RWPE1 (cell line): ENCODE results near the gene ADAD2.

Source experiments
- CTCF ChIA-PET: fragments of 350-600 bp; sonication (Branson Sonifier 250); formaldehyde crosslinking; extraction: SDS; loops from one replicate; lab custom pipeline; 2021; lab: Yijun Ruan, JAX
- POLR2A ChIA-PET: fragments of 400-600 bp; formaldehyde crosslinking; extraction: SDS; loops from one replicate; lab custom pipeline; 2020; ENCODE audit warnings: antibody characterized with exemption; ENCODE audit not compliant: low non-redundant PET; lab: Yijun Ruan, JAX
- DNase-seq: peaks from one replicate; pipeline ENCODE4 v3.0.0; 2012; ENCODE audit warnings: low spot score
- H3K27ac ChIP-seq: fragments of 450-650 bp; 2 replicates; pipeline ENCODE4 v1.5.1; 2017
- TF ChIP-seq, protein P1 (sequence below): fragments of 450-650 bp; conservative IDR thresholded peaks from 2 replicates; pipeline ENCODE4 v1.5.1; 2017; ENCODE audit warnings: low read depth, mild to moderate bottlenecking

ADAD2 gene

DNA sequence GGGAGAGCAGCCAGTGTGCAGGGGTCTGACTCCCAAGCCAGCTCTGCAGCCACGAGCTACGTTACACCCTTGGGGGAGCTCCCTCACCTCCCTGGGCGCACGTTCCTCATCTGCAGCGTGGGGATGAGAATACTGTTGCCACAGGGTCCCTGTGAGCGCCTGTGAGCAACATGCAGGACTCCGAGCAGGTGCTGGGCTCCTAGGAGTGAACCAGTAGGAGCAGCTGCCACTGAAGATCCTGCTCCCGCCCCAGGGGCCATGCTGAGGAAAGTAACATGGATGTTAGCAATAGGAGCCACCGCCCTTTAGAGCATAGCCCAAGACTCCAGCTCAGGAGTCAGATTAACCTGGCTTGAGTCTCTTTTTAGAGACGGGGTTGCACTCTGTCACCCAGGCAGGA lies 29.9 kb upstream of the ADAD2 start:
- TF ChIP-seq, protein P1, sequence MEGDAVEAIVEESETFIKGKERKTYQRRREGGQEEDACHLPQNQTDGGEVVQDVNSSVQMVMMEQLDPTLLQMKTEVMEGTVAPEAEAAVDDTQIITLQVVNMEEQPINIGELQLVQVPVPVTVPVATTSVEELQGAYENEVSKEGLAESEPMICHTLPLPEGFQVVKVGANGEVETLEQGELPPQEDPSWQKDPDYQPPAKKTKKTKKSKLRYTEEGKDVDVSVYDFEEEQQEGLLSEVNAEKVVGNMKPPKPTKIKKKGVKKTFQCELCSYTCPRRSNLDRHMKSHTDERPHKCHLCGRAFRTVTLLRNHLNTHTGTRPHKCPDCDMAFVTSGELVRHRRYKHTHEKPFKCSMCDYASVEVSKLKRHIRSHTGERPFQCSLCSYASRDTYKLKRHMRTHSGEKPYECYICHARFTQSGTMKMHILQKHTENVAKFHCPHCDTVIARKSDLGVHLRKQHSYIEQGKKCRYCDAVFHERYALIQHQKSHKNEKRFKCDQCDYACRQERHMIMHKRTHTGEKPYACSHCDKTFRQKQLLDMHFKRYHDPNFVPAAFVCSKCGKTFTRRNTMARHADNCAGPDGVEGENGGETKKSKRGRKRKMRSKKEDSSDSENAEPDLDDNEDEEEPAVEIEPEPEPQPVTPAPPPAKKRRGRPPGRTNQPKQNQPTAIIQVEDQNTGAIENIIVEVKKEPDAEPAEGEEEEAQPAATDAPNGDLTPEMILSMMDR: no peak
- H3K27ac ChIP-seq: no peak overlapping the region
- no peak for DNase-seq
- POLR2A ChIA-PET: no interaction called here
- CTCF ChIA-PET: interaction anchor here (1.0 kb wide), 1 partner anchor 25 kb away, joined by 5 read pairs; no protein-coding TSS in a partner anchor

DNA sequence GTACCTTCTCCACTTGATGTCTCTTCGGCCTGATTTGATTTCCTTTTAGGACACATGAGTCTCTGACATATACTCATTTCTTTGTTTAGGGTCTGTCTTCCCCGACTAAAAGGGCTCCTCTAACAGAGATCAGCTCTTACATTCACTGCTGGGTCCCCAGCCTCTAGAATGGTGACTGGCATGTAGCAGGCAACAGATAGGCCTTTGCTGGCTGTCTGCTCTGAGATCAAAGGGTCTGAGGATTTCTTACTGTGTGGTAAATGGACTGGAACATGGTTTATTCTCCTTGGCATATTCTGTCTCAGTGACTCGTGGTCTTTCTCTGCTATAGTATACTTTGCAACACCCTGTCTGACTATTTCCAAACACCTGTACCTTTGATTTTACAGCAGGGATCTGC lies 29.2 kb upstream of the ADAD2 start:
- no peak for DNase-seq
- ChIA-PET POLR2A (no interaction called here), CTCF (no interaction called here)
- TF ChIP-seq, protein P1: no peak
- H3K27ac ChIP-seq: no peak overlapping the region

DNA sequence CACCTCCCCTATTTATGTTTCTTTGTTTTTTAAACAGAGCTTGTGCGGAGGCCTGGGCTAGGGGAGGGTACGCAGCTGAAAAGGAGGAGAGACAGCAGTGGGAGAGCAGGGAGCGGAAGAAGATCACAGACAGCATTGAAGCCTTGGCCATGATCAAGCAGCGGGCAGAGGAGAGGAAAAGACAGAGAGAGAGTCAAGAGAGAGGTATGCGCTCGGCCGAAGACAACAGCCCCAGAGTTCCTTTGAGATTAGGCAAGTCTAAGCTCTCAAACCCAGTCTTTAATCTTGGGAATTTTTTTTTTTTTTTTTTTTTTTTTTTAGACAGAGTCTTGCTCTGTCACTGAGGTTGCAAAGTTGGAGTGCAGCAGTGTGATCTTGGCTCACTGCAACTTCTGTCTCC lies 25.2 kb upstream of the ADAD2 start:
- TF ChIP-seq, protein P1: no peak
- POLR2A ChIA-PET: interaction anchor here (0.6 kb wide), 1 partner anchor 46 kb away, joined by 4 read pairs; no protein-coding TSS in a partner anchor
- no peak overlapping the region for H3K27ac ChIP-seq
- DNase-seq: no peak
- CTCF ChIA-PET: interaction anchor here (0.8 kb wide), 1 partner anchor 21 kb away, joined by 3 read pairs; the partner anchor contains the start of gene TAF1C

DNA sequence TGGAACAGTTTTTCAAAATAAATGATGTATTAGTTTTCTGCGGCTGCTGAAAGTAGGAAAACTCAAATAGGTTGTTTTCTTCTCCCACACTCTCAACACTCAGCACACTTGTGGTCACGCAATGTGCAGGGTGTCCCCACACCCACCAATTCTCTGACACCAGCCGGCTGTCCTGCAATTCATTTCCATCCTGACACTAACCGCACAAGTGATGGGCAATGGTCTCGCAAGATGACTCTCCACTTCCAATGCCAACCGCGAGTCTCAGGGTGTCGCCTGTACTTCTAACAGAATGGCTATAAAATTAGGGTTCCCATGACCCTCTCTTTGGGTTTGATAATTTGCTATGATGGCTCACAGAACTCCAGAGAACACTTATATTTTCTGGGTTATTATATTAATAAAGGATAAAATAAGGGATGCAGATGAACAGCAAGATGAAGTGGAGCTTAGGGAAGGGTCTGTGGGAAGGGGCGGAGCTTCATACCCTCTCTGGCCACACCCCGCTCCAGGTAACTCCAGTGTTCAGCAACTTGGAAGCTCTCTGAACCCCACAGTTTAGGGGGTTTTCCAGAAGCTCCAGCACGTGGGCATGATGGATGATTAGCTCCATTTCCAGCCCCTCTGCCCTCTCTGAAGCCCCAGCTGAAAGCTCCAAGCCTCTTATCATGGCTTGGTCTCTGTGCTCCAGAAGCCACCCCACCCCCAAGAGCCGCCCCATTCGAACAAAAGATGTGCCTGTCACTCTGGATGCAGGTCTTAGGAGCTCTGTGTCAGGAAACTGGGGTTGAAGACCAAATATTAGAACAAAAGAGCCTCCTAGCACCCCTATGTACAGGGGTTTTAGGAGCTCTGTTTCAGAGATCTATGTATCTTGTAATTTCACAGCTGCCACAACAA lies 23.9 kb upstream of the ADAD2 start:
- no peak overlapping the region for H3K27ac ChIP-seq
- ChIA-PET CTCF (interaction anchor here (0.9 to 1.0 kb wide), 2 partner anchors 9 to 16 kb away, joined by 3 read pairs; no protein-coding TSS in a partner anchor), POLR2A (no interaction called here)
- TF ChIP-seq, protein P1: no peak
- no peak for DNase-seq

DNA sequence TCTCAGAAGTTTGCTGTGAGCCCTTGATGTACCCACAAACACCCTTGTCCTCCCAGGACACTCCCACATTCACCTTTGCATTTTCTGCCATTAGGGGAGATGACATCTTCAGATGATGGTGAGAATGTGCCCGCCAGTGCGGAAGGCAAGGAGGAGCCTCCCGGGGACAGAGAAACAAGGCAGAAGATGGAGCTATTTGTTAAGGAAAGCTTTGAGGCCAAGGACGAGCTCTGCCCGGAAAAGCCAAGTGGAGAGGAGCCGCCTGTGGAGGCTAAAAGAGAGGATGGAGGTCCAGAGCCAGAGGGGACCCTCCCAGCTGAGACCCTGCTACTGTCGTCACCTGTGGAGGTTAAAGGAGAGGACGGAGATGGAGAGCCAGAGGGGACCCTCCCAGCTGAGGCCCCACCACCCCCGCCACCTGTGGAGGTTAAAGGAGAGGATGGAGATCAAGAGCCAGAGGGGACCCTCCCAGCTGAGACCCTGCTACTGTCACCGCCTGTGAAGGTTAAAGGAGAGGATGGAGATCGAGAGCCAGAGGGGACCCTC lies 21.1 kb upstream of the ADAD2 start:
- no peak for DNase-seq
- ChIA-PET POLR2A (no interaction called here), CTCF (interaction anchor here (0.5 to 1.5 kb wide), 2 partner anchors 14 to 85 kb away, joined by 3 read pairs; no protein-coding TSS in a partner anchor)
- TF ChIP-seq, protein P1: no peak
- H3K27ac ChIP-seq: no peak overlapping the region

DNA sequence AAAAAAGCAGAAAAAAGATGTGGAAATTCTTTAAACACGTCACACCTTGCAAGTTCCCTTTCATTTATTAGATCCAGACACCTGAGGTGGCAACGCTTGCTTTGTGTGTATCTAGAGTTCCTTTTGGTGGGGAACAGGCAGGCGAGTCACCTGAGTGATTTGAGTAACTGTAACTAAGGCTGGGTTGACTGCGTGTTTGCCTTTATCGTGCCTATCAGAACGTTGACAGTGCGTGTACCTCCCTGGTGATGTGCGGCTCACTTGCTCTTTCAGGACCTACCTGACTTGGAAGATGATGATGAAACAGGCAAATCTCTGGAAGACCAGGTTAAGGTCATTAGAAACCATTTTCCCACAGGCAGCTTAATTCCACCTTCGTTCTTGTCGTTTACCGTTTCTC lies 16.6 kb upstream of the ADAD2 start:
- TF ChIP-seq, protein P1: no peak
- POLR2A ChIA-PET: interaction anchor here (0.6 kb wide), 1 partner anchor 14 kb away, joined by 3 read pairs; no protein-coding TSS in a partner anchor
- CTCF ChIA-PET: interaction anchor here (0.6 to 2.4 kb wide), 4 partner anchors 55 to 88 kb away, joined by 4 to 10 read pairs (median 6); no protein-coding TSS in a partner anchor

More for the DNA sequence above, 16.6 kb upstream of the ADAD2 start:
- DNase-seq: no peak
- no peak overlapping the region for H3K27ac ChIP-seq
